ENCODE data around the gene SFN. TPM values are rescaled to one million over a fixed set of nuclear protein-coding genes. Genes with fewer than 3 reads are reported as not detected.

SFN gene
- total RNA-seq, result 100 to 1,000 TPM; 239 to 253 TPM

DNA sequence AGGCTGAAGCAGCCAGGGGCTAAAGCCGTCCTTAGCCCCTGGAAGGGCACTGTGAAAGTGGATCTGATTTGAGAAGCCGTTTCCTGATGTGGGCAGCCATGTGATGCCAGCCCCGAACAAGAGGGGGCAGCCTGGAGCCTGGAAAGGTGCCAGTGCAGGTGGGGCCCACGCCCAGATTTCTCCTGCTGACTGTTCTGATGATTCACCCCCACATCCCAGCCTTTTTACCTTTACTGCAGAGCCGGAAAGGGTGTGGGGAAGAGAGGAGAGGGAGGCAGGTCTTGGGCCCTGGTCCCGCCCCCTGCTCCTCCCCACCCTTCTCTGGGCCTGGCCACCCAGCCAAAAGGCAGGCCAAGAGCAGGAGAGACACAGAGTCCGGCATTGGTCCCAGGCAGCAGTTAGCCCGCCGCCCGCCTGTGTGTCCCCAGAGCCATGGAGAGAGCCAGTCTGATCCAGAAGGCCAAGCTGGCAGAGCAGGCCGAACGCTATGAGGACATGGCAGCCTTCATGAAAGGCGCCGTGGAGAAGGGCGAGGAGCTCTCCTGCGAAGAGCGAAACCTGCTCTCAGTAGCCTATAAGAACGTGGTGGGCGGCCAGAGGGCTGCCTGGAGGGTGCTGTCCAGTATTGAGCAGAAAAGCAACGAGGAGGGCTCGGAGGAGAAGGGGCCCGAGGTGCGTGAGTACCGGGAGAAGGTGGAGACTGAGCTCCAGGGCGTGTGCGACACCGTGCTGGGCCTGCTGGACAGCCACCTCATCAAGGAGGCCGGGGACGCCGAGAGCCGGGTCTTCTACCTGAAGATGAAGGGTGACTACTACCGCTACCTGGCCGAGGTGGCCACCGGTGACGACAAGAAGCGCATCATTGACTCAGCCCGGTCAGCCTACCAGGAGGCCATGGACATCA lies at the start of gene SFN:
Gene SFN, plus strand, starts transcription at position 369 of the 904 bp plus-strand sequence. Its CDS starts 64 bp downstream, at position 433.
- peak; percentile 93 for DNase-seq
- no peaks in the 10 kb centered on the region for H3K27me3 ChIP-seq
- H3K4me1 ChIP-seq, result no peaks in the 10 kb centered on the region
- no peaks in the 10 kb centered on the region for H3K36me3 ChIP-seq
- intact Hi-C loops (cut with DNase I), result no loop called here
- TF ChIP-seq, protein P1, sequence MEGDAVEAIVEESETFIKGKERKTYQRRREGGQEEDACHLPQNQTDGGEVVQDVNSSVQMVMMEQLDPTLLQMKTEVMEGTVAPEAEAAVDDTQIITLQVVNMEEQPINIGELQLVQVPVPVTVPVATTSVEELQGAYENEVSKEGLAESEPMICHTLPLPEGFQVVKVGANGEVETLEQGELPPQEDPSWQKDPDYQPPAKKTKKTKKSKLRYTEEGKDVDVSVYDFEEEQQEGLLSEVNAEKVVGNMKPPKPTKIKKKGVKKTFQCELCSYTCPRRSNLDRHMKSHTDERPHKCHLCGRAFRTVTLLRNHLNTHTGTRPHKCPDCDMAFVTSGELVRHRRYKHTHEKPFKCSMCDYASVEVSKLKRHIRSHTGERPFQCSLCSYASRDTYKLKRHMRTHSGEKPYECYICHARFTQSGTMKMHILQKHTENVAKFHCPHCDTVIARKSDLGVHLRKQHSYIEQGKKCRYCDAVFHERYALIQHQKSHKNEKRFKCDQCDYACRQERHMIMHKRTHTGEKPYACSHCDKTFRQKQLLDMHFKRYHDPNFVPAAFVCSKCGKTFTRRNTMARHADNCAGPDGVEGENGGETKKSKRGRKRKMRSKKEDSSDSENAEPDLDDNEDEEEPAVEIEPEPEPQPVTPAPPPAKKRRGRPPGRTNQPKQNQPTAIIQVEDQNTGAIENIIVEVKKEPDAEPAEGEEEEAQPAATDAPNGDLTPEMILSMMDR (IDR thresholded peaks at IDR 0.05), result peak; percentile 79
- peak within 1 kb of the TSS; percentile 100 for H3K27ac ChIP-seq
- peak within 1 kb of the TSS; percentile 64 for H3K4me3 ChIP-seq
- H3K9ac ChIP-seq (ENCODE audit: low read depth in 2 of 2, low read length in 2 of 2), result peak within 1 kb of the TSS; percentile 83 to 95
- no peaks in the 10 kb centered on the region for H3K9me3 ChIP-seq

DNA sequence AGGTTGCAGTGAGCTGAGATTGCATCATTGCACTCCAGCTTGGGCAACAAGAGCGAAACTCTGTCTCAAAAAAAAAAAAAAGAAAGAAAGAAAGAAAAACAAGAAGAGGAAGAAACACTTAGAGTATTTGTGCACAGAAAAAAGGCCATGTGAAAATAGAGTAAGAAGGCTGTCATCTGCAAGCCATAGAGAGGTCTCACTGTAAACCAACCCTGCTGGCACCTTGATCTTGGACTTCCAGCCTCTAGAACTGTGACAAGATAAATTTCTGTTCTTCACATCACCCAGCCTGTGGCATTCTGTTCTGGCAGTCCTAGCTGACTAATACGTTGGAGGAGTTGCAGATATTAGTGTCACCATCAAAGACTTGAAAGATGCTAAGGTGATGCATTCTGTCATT lies 48.6 kb upstream of the SFN start:
- TF ChIP-seq, protein P1 (IDR thresholded peaks at IDR 0.05), result no peak
- no peaks in the 10 kb centered on the region for H3K9me3 ChIP-seq
- no peak overlapping the region for H3K9ac ChIP-seq (ENCODE audit: low read depth in 2 of 2, low read length in 2 of 2)
- H3K4me1 ChIP-seq, result no peaks in the 10 kb centered on the region
- H3K27ac ChIP-seq, result no peak overlapping the region
- DNase-seq, result no peak
- no peak overlapping the region for H3K4me3 ChIP-seq
- intact Hi-C loops (cut with DNase I), result loop anchor here (5.0 kb wide), 1 partner anchor 63 kb away; no protein-coding TSS in a partner anchor
- no peaks in the 10 kb centered on the region for H3K36me3 ChIP-seq
- H3K27me3 ChIP-seq, result no peaks in the 10 kb centered on the region

DNA sequence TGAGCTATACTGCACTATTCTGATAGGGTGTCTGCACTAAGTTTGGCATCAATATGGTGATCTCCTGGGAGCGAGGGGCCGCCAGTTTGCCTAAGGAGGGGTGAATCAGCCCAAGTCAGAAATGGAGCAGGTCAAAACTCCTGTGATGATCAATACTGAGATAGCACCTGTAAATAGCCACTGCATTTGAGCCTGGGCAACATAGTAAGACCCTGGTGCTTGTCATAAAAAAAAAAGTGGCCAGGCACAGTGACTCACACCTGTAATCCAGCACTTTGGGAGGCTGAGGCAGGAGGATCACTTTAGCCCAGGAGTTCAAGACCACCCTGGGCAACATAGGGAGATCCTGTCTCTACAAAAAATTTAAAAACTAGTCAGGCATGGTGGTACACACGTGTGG lies 48.1 kb upstream of the SFN start:
- DNase-seq, result no peak
- no peak overlapping the region for H3K9ac ChIP-seq (ENCODE audit: low read depth in 2 of 2, low read length in 2 of 2)
- intact Hi-C loops (cut with DNase I), result loop anchor here (5.0 kb wide), 1 partner anchor 62 kb away; no protein-coding TSS in a partner anchor
- H3K36me3 ChIP-seq, result no peaks in the 10 kb centered on the region
- TF ChIP-seq, protein P1 (IDR thresholded peaks at IDR 0.05), result no peak
- H3K9me3 ChIP-seq, result no peaks in the 10 kb centered on the region
- H3K4me1 ChIP-seq, result no peaks in the 10 kb centered on the region
- H3K4me3 ChIP-seq, result no peak overlapping the region
- H3K27ac ChIP-seq, result no peak overlapping the region
- no peaks in the 10 kb centered on the region for H3K27me3 ChIP-seq

DNA sequence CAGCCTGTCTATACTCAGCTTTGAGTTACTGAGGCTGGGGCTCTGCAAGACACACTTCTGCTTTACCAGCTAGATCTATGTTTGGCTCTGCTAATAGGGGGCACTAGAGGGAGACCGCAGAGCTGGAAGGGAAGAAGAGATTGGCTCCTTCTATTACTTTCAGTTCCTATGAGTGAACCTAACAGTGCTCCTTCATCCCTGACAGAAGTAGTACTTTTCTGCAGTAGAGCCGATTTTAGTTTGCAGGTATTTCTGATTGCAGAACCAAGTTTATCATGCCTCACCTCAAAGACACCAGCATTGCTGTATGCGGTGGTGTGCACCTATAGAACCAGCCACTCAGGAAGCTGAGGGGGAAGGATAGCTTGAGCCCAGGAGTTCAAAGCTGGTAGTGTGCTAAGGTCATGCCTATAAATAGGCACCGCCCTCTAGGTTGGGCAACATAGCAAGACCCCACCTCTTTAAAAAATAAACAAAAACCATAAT lies 42.1 kb upstream of the SFN start:
- TF ChIP-seq, protein P1 (IDR thresholded peaks at IDR 0.05), result peak; percentile 20
- Histone ChIP-seq H3K9me3 (no peaks in the 10 kb centered on the region), H3K4me3 (no peak overlapping the region), H3K27me3 (no peaks in the 10 kb centered on the region), H3K36me3 (no peaks in the 10 kb centered on the region), H3K4me1 (peaks cover 4% of the 10 kb centered on the region), H3K27ac (no peak overlapping the region), H3K9ac (ENCODE audit: low read depth in 2 of 2, low read length in 2 of 2) (no peak overlapping the region)
- DNase-seq, result peak; percentile 48
- intact Hi-C loops (cut with DNase I), result no loop called here

DNA sequence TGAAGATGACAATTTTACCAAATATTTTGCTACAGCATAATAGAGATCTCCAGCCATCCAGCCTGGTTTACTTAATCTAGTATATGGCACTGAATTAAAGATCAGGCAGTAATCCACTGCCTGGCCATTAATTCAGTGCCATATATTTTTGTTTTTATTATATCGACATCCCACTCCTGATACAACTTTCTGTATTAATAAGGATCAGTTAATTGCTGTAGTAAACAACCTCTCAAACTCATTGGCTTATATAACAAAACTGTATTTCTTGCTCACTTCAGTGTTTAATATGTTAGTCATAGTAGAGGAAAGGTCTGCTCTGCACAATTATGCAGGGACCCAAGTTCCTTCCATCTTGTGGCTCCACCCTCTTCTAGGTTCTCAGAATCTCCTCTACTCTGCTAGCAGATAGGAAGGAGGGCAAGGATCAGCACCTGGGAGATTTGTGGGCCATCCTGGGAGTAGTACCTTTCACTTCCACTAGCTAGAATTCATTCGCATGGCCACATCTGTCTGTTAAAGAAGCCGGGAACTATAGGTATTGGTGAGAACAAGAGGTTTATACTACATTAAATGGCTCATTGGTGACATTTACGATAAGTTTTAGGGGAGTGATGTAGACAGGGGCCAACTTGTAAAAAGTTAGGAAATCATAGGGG lies 40.1 kb upstream of the SFN start:
- H3K27ac ChIP-seq, result no peak overlapping the region
- peaks cover 8% of the 10 kb centered on the region for H3K4me1 ChIP-seq
- H3K4me3 ChIP-seq, result no peak overlapping the region
- no peaks in the 10 kb centered on the region for H3K9me3 ChIP-seq
- DNase-seq, result no peak
- H3K36me3 ChIP-seq, result no peaks in the 10 kb centered on the region
- no peak overlapping the region for H3K9ac ChIP-seq (ENCODE audit: low read depth in 2 of 2, low read length in 2 of 2)
- no peaks in the 10 kb centered on the region for H3K27me3 ChIP-seq
- intact Hi-C loops (cut with DNase I), result no loop called here
- TF ChIP-seq, protein P1 (IDR thresholded peaks at IDR 0.05), result no peak

Measured in colonic mucosa (tissue), 4 donors.